Tibial artery (tissue), 4 donors: ENCODE results near the gene OPA3.

ENCODE experiments used
- DNase-seq, 2 donors: peaks; one replicate each; pipeline ENCODE4 v3.0.0-alpha.2; 2019
- H3K27ac ChIP-seq, 2 donors: fragments of 200-600 bp; sonication (generic) in 1 of 2; 1 replicate in 1 of 2; 2 replicates in 1 of 2; pipeline ENCODE4 v1.5.1; 2018 to 2019; ENCODE audit warnings: mild to moderate bottlenecking in 1 of 2
- H3K27me3 ChIP-seq, 2 donors: fragments of 200-600 bp; sonication (generic) in 1 of 2; one replicate each; pipeline versions ENCODE4 v1.5.1 to v1.6.0; 2016 to 2019
- H3K36me3 ChIP-seq, 3 donors: fragments of 200-600 bp; sonication (generic) in 2 of 3; one replicate each; pipeline ENCODE4 v1.5.1; 2016 to 2019; ENCODE audit warnings: mild to moderate bottlenecking in 2 of 3
- H3K4me1 ChIP-seq, 4 donors: fragments of 200-600 bp; sonication (generic) in 2 of 4; 1 replicate in 3 of 4; 2 replicates in 1 of 4; pipeline ENCODE4 v1.5.1; 2016 to 2019
- H3K4me3 ChIP-seq, 2 donors: fragments of 200-600 bp; sonication (generic) in 1 of 2; 1 replicate in 1 of 2; 2 replicates in 1 of 2; pipeline ENCODE4 v1.5.1; 2018 to 2019; ENCODE audit warnings: mild to moderate bottlenecking in 2 of 2
- H3K9me3 ChIP-seq, 3 donors: fragments of 200-600 bp; sonication (generic) in 1 of 3; one replicate each; pipeline ENCODE4 v1.5.1; 2016 to 2019
- intact Hi-C: fragments of 100-400 bp; cut with DNase I; formaldehyde crosslinking; loops from one replicate; pipeline ENCODE4 v1.15.0; 2023; ENCODE audit warnings: low total_unique reads
- TF ChIP-seq, protein P1 (sequence below), 2 experiments: fragments of 200-600 bp in 1 of 2; fragments of 450-650 bp in 1 of 2; IDR thresholded peaks; one replicate each; pipeline ENCODE4 v1.5.1; 2017 to 2019; ENCODE audit warnings: antibody characterized with exemption in 2 of 2, mild to moderate bottlenecking in 1 of 2, moderate library complexity in 1 of 2

OPA3 gene

DNA sequence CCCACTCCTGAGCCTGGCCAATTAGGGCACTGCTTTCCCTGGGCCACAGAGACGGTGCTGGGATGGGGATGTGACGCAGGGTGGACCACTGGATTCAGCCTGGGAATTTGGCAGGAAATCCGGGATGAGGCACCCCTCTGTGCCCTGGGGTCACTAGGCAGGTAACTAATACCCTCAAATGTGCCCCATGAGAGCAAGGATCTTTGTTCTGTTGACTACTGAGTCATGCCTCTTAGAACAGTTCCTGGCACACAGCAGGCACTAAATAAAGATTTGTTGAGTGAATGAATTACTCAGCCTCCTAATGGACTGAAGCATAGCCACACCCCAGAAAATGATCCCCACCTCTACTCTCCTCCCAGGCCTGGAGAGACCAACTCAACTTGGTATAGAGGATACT, 15.9 kb downstream of the OPA3 start:
- Histone ChIP-seq H3K27me3 (no peaks in the 10 kb centered on the region), H3K4me3 (no peak overlapping the region), H3K9me3 (no peaks in the 10 kb centered on the region), H3K36me3 (no peaks in the 10 kb centered on the region), H3K4me1 (no peaks in the 10 kb centered on the region), H3K27ac (no peak overlapping the region)
- intact Hi-C loops, result no loop called here
- DNase-seq, result no peak
- TF ChIP-seq, protein P1, sequence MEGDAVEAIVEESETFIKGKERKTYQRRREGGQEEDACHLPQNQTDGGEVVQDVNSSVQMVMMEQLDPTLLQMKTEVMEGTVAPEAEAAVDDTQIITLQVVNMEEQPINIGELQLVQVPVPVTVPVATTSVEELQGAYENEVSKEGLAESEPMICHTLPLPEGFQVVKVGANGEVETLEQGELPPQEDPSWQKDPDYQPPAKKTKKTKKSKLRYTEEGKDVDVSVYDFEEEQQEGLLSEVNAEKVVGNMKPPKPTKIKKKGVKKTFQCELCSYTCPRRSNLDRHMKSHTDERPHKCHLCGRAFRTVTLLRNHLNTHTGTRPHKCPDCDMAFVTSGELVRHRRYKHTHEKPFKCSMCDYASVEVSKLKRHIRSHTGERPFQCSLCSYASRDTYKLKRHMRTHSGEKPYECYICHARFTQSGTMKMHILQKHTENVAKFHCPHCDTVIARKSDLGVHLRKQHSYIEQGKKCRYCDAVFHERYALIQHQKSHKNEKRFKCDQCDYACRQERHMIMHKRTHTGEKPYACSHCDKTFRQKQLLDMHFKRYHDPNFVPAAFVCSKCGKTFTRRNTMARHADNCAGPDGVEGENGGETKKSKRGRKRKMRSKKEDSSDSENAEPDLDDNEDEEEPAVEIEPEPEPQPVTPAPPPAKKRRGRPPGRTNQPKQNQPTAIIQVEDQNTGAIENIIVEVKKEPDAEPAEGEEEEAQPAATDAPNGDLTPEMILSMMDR (IDR thresholded peaks at IDR 0.05), result no peak

DNA sequence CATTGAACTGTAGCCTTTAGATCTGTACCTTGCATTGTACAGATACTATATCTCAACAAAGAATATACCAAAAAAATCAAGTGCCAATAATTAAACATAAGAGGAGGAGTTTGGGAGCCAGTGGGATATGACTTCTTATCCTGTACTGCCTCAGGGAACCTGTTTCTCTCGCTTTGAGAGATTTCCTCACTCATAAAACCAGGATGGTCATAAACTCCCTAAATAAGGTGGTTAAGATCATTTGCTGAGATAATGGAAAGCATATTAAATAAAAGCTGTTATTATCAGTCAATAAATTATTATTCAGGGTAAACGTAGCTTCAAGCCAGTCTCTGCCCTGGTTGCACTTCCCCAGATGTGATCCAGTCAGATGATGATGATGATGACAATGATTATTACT, 17.0 kb downstream of the OPA3 start:
- no peaks in the 10 kb centered on the region for H3K9me3 ChIP-seq
- H3K4me1 ChIP-seq, result no peaks in the 10 kb centered on the region
- H3K4me3 ChIP-seq, result no peak overlapping the region
- H3K27me3 ChIP-seq, result no peaks in the 10 kb centered on the region
- no peak for DNase-seq
- TF ChIP-seq, protein P1 (IDR thresholded peaks at IDR 0.05), result no peak
- intact Hi-C loops, result no loop called here
- no peak overlapping the region for H3K27ac ChIP-seq
- no peaks in the 10 kb centered on the region for H3K36me3 ChIP-seq

DNA sequence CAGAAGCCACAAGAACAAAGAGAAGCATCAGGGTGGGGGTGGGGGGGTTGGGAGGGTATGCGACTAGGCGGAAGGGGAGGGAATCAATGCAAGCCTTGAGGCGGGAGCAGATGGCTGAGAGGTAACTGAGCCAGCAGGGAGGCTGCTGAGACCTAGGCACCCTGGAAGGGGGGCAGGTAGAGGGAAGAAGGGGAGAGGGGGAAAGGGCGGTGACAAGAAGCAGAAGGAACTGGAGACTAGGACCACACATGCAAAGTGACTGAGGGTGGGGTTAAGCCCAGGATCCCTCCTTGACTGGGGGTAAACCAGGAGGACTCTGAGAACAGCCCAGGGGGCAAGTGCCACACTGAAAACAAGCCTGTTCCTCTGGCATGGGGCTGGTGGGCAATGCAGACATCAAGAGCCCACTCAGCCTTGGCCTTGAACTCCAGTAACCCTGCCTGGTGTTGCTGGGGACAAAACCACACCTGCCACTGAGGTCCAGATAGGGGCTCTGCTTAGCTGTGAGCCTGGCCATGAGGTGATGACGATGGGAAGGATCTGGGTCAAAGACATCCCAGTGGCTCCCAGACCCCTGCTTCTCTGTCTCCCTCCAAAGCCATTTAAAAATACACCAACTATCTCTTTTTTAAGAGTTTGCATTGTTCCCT, 20.3 kb downstream of the OPA3 start:
- Histone ChIP-seq H3K4me1 (no peaks in the 10 kb centered on the region), H3K4me3 (no peak overlapping the region), H3K27me3 (no peaks in the 10 kb centered on the region), H3K9me3 (no peaks in the 10 kb centered on the region), H3K36me3 (no peaks in the 10 kb centered on the region), H3K27ac (no peak overlapping the region)
- TF ChIP-seq, protein P1 (IDR thresholded peaks at IDR 0.05), result no peak
- intact Hi-C loops, result no loop called here
- no peak for DNase-seq

DNA sequence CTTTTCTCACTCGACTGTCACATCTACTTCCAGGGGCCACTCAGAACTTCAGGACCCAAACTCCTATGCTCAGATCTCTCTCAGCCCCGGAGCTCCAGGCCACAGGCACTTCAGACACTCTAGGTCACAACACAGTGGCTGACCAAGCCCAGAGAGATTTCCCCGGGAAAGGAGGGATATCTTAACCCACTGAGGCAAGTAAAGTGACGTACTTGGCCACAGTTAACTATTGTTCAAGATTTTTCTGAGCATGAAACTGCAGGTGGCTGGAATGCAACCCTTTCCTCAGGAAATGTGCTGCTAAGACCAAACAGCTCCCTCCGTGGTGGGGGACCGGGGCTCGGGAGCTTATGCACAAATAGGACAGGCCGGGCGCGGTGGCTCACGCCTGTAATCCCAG, 23.9 kb downstream of the OPA3 start:
- Histone ChIP-seq H3K36me3 (no peaks in the 10 kb centered on the region), H3K4me1 (no peaks in the 10 kb centered on the region), H3K4me3 (no peak overlapping the region), H3K27me3 (no peaks in the 10 kb centered on the region), H3K27ac (no peak overlapping the region), H3K9me3 (no peaks in the 10 kb centered on the region)
- no peak for DNase-seq
- TF ChIP-seq, protein P1 (IDR thresholded peaks at IDR 0.05), result no peak
- intact Hi-C loops, result no loop called here

DNA sequence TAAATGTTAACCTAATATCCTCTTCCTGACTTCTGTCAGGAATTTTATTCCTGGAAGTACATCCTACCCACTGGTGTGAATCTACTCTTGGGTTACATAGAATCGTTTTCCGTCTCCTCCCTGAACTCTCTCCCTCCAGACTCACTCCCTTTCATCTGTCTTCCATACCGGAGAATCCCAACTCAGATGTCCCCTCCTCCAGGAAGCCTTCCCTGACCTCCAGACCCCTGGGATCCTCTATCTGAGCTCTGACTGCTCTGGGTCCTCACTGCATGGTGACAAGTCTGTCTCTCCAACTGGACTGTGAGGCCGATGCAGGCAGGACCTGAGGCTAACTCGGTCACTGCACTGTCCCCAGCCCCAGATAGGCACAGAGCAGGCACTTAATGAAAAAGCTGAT, 24.6 kb downstream of the OPA3 start:
- Histone ChIP-seq H3K27me3 (no peaks in the 10 kb centered on the region), H3K9me3 (no peaks in the 10 kb centered on the region), H3K36me3 (no peaks in the 10 kb centered on the region), H3K4me1 (no peaks in the 10 kb centered on the region), H3K27ac (no peak overlapping the region), H3K4me3 (no peak overlapping the region)
- intact Hi-C loops, result no loop called here
- no peak for DNase-seq
- TF ChIP-seq, protein P1 (IDR thresholded peaks at IDR 0.05), result no peak

DNA sequence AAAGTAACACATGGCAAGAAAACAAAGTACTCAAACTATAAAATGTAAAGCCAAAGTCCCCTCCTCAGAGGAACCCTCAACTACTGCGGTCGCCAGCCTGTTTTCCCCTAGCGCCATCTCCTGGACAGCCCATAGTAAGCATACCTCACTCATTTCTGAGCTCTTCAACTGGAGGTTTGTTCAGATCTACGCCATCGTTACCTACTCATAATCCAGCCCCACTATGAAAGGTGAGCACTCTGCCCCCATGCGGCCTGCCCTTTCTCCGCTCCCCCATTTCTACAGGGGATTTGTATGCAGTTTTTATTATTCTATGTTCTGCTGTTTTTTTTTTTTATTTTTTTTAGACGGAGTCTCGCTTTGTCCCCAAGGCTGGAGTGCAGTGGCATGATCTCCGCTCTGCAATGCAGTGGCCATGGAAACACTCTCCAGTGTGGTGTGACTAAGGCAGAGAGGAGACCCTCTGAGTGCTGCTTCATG, 26.2 kb downstream of the OPA3 start:
- Histone ChIP-seq H3K4me3 (no peak overlapping the region), H3K27me3 (no peaks in the 10 kb centered on the region), H3K36me3 (peaks cover 0 to 3% (median 0%) of the 10 kb centered on the region in 3 donors), H3K9me3 (no peaks in the 10 kb centered on the region), H3K27ac (no peak overlapping the region), H3K4me1 (no peaks in the 10 kb centered on the region)
- intact Hi-C loops, result no loop called here
- no peak for DNase-seq
- TF ChIP-seq, protein P1 (IDR thresholded peaks at IDR 0.05), result peak; percentile 28 to 31
